Measurements from ENCODE around the gene FAT4. TPM values are rescaled to one million over a fixed set of nuclear protein-coding genes. Genes with fewer than 3 reads are reported as not detected.

FAT4 gene, protein sequence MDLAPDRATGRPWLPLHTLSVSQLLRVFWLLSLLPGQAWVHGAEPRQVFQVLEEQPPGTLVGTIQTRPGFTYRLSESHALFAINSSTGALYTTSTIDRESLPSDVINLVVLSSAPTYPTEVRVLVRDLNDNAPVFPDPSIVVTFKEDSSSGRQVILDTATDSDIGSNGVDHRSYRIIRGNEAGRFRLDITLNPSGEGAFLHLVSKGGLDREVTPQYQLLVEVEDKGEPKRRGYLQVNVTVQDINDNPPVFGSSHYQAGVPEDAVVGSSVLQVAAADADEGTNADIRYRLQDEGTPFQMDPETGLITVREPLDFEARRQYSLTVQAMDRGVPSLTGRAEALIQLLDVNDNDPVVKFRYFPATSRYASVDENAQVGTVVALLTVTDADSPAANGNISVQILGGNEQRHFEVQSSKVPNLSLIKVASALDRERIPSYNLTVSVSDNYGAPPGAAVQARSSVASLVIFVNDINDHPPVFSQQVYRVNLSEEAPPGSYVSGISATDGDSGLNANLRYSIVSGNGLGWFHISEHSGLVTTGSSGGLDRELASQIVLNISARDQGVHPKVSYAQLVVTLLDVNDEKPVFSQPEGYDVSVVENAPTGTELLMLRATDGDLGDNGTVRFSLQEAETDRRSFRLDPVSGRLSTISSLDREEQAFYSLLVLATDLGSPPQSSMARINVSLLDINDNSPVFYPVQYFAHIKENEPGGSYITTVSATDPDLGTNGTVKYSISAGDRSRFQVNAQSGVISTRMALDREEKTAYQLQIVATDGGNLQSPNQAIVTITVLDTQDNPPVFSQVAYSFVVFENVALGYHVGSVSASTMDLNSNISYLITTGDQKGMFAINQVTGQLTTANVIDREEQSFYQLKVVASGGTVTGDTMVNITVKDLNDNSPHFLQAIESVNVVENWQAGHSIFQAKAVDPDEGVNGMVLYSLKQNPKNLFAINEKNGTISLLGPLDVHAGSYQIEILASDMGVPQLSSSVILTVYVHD (N-terminal part only)
- not detected in 2 replicates for total RNA-seq (2014; rRNA removed; shearing (Covaris generic))

DNA sequence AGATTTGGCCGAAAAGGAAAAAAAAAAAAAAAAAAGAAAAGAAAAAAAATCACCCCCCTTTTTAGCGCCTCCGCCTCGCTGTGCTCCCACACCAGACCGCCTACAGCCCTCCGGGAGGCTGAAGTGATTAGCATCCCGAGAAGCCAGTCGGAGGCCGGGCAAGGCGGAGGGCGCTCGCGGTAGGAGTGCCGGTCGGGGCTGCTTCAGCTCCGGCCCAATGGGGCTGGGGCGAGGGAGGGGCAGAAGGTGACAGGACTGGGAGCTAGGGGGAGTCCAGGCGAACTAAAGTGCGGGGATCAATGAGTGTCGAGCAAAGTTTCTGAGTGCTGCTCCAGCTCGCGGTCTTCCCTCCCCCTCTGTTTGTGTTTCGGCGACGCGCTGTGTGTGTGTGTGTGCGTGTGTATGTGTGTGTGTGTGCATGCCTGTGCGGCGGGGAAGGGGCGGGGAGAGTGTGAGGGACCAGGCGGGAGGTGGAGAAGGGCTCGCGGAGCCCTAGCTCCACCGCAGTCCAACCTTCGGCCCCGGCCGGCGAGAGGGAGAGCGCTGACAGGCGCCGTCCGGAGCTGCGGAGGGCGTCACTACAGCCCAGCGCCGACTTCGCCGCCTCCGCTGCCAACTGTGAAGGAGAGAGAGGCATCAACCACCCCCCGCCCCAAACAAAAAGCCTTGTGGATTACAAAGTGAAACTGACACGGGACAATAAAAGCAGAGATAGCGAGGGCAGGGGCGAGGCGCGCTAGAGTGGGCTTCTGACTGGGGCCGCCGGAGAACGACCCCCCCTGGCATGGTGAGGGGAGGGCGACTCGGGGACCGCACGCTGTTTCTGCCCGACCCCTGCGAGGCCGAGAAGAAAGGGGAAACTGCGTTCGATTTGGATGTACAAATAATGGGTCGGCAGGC is at the start of gene FAT4:
TSS of gene FAT4 (plus strand) at position 280 of the 900 bp plus-strand sequence. CDS start 1,457 bp downstream, outside the sequence.
- in situ Hi-C loops (cut with HindIII; ENCODE audit: low sequenced_read_pairs): no loop called here
- peak; percentile 45 for DNase-seq (ENCODE audit: low spot score)

DNA sequence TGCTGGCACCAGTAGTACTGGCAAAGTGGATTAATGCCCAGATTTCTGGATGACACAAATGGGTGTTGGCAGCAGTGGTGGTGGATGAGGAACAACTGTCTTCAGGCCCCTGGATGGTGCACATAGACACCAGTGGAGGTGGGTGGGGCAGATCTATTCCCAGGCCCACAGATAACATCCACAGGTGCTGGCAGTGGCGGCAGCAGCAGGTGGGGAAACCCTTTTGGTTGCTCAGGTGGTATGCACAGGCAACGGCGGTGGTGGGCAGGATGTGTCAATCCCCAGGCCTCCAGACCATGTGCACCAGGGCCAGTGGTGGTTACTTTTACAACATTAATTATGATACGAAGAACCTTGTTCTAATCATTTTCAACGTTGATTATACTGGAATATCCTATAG is 48.9 kb upstream of the FAT4 start:
- in situ Hi-C loops (cut with HindIII; ENCODE audit: low sequenced_read_pairs): no loop called here
- DNase-seq (ENCODE audit: low spot score): no peak

DNA sequence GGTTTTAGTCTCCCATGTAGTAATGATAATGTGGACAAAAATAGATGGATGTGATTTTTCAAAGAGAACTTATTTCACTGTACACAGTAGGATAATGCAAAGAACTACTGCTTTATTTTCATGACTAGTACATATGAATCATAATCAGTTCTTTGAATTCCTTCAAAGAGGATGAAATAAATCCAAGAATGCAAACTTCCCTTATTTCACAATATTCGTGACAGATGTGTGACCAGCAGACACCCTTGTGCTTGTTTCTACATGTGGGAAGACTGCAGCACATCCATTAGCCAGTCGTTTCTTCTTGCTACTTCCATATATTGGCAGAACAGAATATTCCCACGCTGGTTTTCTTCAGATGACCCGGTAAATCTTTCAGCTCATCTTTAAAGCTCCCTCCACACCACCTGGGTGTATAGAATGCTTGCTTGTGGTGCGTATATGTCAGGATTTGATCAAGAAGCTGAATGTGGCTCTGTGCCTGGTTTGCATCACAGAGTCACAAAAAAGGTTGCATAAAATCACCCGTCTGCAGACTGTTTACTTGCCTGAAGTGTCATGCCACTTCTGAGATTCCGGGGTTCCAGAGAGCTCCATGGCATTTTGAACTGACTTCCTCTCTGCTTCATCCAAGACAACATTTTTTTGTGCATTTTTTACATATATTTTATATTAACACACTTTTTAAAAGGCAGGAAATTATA is 47.7 kb upstream of the FAT4 start:
- in situ Hi-C loops (cut with HindIII; ENCODE audit: low sequenced_read_pairs): no loop called here
- DNase-seq (ENCODE audit: low spot score): no peak

DNA sequence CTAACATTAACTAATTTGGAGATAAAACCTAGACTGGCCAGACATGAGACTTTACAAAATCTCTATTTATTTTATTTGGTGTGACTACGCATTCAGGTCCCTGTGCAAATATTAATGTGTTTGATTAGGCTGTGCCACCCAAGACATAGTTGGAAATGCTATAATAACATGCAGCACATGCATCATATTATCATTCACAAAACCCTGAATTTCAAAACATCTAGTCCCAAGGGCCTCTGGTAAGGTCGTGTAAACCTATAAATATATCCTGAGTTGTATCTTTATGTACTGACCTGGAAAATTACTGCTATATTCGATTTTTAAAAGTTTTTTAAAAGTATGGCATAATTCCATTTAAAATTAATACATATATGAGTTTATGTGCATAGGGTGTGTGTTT is 47.1 kb upstream of the FAT4 start:
- DNase-seq (ENCODE audit: low spot score): no peak
- in situ Hi-C loops (cut with HindIII; ENCODE audit: low sequenced_read_pairs): no loop called here

DNA sequence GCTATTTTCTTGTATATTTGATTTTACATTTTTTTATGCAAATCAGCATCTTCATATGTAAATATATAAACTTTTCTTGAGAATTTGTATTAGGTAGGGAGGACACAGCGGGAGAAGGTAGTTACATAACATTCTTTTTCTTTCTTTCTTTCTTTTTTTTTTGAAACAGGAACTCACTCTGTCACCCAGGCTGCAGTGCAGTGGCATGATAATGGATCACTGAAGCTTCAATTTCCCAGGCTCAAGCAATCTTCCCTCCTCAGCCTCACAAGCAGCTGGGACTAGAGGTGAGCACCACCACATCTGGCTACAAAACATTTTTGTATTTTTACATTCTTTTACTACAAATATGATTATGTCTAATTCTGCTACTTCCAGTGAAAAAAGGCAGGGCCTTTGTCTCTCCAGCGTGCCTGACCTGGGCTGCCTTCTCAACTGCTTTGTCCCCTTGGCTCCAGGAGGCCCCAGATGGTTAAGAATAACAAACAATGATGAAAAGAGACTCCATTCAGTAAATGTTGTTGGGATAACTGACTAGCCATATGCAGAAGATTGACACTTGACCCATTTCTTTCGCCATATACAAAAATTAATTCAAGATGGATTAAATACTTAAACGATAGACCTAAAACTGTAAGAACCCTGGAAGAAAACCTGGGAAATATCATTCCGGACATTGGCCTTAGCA is 46.5 kb upstream of the FAT4 start:
- DNase-seq (ENCODE audit: low spot score): no peak
- in situ Hi-C loops (cut with HindIII; ENCODE audit: low sequenced_read_pairs): no loop called here

DNA sequence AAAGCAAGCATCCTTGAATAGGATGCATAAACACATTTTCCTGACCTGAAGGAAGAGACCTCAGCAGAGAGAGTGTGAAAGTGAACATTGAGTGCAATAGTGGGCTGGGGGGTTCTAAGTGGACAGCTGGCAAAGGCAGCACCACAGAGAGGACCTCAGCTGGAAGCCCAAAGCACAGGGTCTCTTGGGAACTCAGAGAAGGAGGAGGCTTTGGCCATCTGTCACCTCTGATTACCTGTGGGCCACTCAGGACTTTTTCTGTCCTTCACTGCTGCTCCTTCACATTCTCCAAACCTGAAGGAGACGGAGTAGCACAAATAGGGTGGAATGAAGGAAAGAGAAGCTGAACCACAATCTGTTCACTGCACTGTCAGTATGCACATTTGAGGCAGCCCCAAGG is 37.9 kb upstream of the FAT4 start:
- in situ Hi-C loops (cut with HindIII; ENCODE audit: low sequenced_read_pairs): no loop called here

DNA sequence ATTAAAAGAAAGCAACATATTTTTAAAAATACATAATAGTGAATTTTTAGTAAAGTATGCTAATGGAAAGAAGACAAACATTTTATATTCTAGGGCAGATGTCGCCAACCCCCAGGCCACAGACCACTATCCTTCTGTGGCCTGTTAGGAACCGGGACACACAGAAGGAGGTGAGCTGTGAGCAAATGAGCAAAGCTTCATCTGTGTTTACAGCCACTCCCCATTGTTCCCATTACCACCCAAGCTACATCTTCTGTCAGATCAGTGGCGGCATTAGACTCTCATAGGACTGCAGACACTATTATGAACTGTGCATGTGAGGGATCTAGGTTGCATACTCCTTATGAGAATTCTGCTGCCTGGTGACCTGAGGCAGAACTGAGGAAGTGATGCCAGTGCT is 37.0 kb upstream of the FAT4 start:
- in situ Hi-C loops (cut with HindIII; ENCODE audit: low sequenced_read_pairs): no loop called here
- DNase-seq (ENCODE audit: low spot score): no peak

More for the DNA sequence above, 37.9 kb upstream of the FAT4 start:
- no peak for DNase-seq (ENCODE audit: low spot score)

DNA sequence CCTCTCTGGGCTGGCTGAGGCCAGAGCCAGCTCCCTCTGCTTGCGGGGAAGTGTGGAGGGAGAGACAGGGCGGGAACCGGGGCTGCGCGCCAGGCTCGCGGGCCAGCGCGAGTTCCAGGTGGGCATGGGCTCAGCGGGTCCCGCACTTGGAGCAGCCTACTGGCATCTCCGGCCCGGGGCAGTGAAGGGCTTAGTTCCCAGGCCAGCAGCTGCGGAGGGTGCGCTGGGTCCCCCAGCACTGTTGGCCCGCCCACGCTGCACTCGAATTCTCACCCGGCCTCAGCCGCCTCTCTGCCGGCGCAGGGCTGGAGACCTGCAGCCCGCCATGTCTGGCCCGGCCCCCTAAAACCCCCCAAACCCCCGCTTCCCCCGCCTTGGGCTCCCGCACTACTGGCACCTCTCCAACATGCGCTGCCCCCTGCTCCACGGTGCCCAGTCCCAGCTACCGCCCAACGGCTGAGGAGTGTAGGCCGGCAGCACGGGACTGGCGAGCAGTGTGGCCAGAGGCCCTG is 33.8 kb upstream of the FAT4 start:
- in situ Hi-C loops (cut with HindIII; ENCODE audit: low sequenced_read_pairs): no loop called here
- no peak for DNase-seq (ENCODE audit: low spot score)

DNA sequence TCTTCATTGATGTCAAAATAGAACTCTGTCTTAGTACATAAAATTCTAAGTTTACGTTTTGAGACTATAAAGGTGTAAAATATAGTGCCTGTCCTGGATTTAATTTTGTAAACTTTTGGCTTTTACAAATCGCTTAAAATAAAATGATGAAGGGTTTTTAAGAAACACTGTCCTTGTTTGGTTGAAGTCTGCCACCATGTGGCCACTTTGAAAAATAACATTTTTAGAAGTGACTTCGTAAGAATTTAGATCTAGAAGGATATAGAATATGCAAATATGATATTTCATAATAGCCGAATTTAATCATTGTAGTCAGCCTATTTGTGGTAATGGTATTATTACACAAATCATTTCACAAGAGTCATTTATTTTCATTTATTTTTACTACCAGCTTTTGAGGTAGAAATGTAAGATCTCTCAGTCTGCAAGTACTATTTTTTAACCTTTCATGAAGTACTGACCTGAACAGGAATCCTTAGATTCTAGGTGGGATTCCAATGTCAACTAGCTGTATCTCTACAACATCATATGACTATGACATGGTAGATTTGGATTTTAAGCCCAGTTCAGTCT is 31.0 kb upstream of the FAT4 start:
- DNase-seq (ENCODE audit: low spot score): peak; percentile 13
- in situ Hi-C loops (cut with HindIII; ENCODE audit: low sequenced_read_pairs): no loop called here

DNA sequence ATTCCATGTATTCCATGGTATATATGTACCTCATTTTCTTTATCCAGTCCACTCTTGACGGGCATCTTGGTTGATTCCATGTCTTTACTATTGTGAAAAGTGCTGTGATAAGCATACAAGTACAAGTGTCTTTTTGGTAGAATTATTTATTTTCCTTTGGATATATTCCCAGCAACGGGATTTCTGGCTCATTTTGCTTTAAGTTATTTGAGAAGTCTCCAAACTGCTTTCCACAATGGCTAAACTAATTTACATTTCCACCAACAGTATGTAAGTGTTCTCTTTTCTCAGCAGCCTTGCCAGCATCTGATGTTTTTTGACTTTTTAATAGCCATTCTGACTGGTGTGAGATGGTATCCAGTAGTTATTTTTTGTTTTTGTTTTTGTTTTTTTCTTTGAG is 17.6 kb upstream of the FAT4 start:
- no peak for DNase-seq (ENCODE audit: low spot score)
- in situ Hi-C loops (cut with HindIII; ENCODE audit: low sequenced_read_pairs): no loop called here

DNA sequence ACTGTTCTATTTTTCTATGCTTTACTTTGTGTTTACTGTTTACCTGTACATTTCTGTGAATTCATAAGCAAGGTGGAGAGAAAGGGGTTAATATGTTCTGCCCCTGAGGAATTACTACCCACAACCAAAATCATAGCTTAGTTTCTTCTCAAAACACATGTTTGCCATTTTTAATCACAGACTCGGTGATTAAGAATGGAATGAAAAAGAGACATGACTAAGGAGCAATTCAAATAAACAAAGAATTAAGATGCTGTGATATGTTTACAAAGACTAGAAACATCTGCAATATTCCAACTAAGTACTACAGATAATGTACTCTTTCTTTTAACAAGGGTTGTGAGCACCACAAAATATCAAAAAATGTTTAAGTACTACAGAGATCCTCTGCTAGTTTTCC is 11.7 kb upstream of the FAT4 start:
- DNase-seq (ENCODE audit: low spot score): no peak
- in situ Hi-C loops (cut with HindIII; ENCODE audit: low sequenced_read_pairs): no loop called here

DNA sequence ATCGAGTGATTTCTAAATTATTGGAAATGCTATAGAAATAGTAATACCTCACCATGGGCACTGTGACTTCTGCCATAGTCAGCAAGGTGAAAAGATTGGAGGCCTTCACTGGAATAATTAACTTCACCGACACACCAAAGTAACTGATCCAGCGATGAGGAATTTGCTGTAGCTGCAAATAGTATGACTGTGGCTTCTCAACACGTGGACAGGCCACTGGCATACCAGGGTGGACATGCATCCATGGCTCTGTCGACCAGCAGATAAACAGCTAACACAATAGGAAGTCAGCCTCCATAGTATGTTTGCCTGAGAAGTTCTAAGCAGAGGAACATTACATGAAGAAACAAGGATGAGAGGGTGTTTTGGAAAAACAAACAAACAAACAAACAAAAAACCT is 10.9 kb upstream of the FAT4 start:
- no peak for DNase-seq (ENCODE audit: low spot score)
- in situ Hi-C loops (cut with HindIII; ENCODE audit: low sequenced_read_pairs): no loop called here

DNA sequence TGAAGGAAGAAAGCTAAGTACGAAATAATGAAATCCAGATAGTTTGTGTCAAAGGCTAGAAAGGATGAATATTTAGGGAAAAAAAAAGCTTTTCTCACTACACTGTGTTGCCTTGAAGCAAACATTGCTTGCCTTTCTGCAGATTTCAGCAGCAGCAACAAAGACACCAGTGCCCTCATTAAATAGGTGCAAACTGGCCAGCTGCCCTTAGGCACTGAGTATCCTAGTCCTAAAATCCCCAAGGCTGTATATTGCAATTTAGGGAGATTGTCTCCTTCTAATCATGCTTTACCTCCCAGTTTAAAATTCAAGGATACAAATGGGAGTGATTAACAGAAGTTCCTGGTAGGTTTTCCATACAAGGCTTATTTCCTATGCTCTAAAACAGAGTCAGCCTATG is 8.6 kb upstream of the FAT4 start:
- in situ Hi-C loops (cut with HindIII; ENCODE audit: low sequenced_read_pairs): no loop called here
- no peak for DNase-seq (ENCODE audit: low spot score)

DNA sequence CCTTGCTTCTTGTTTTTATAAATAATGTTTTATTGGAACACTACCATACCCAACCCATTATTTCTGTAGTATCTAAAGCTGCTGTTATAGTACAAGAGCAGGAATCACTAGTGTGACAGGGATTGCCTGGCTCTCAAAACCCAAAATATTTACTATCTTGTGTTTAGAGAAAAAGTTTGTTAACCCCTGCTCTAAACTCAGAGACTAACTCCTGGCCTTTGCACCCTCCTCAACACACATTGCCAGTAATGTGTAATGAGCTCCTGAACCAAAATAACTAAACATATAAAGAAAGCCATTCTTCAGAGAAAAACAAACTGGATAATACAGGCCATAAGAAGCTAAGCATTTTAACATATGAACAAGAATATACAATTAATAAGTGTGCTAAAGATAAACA is 8.2 kb upstream of the FAT4 start:
- no peak for DNase-seq (ENCODE audit: low spot score)
- in situ Hi-C loops (cut with HindIII; ENCODE audit: low sequenced_read_pairs): no loop called here

DNA sequence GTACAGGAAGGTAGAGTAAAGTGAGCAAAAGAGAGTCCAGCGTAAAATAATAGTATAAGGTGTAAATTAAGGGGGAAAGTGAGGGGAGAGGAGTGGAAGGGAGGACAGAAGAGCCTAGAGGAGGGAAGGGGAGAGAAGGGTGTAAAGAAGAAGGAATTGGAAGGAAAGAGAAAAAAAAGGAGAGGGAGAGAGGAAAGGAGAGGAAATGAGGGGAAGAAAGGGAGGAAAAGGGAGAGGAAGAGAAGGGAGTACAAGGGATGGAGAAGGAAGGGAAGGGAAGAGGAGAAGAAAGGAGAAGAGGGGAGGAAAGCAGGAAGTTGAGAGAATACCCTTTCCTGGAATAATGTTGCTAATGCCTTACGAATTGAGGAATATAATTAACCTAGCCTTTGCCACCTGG is 3.3 kb upstream of the FAT4 start:
- in situ Hi-C loops (cut with HindIII; ENCODE audit: low sequenced_read_pairs): no loop called here
- DNase-seq (ENCODE audit: low spot score): no peak

DNA sequence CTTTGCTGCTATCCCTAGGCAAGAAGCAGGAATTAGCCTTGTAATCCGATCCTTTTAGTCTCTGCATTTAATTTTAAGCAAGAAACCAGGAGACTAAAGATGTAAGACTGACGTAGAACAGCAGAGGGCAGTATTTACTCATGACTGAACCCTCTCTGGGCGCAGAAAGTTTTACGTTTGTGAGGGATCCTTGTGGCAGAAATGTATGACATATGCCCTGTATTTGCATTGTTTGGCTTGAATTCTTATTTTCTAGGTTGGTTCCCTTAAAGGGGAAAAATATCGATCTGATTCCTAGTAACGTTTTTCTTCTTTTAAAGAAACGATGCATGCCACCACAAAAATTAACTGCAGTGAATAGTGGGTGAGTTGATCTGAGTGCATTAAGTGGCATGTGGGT is 1.3 kb upstream of the FAT4 start:
- peak; percentile 61 for DNase-seq (ENCODE audit: low spot score)
- in situ Hi-C loops (cut with HindIII; ENCODE audit: low sequenced_read_pairs): no loop called here

DNA sequence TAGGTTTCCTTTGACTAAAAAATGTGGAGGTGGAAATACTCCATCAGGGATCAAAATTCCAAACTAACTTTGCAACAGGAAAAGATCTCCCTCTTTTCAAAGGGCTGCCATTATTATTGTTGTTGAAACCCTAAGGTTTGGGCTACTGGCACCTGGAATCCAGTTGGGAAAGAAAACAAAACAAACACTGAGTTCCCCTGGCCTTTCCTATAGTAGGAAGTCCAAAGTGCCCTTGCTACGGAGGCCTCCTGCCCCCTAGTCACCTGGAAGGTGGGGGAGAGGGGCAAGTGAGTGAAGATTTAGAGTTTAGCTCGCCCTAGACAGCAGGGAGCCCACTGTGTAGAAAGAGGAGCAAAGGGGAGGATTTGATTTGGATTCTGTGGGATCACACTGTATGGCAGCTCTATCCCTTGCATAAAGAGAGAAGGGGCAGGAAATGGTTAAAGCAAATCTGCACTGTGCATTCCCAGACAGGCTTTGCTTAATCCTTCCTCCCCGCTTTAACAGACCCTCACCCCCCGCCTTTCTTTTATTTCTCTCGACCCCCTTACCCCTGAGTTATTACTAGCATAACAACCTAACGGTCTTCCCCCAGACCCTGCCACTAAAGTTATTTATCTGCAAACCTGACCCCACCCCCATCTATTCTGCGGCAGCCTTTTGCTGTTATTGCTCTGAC is 627 bp upstream of the FAT4 start:
- in situ Hi-C loops (cut with HindIII; ENCODE audit: low sequenced_read_pairs): no loop called here
- no peak for DNase-seq (ENCODE audit: low spot score)

Data from G401 (cell line).